Measurements from ENCODE around the gene GALNT17.

DNA sequence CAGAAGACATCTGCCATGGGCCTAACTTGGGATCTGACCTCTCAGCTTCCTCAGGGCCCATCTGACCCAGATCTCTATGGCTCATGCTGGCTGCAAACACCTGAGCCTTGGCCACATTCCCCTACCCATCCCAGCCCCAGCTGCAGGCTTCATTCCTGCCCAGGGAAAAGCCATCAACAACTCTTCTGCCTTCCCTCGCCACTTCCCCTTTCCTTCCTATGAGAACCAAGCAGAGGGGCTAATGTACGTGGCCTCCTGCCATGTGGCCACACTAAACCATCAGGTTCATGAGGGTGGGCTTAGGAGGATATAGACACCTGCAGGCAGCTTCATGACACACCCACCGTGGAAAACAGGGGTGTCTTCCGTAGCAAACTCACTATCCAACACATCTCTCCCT, 312.2 kb downstream of the GALNT17 start:
- TF ChIP-seq POLR2A (IDR thresholded peaks at IDR 0.05): no peak
- TF ChIP-seq CTCF (IDR thresholded peaks at IDR 0.05): no peak
